ENCODE results near the gene RIPK3.
"Not testable (repeated sequence)": the region's sequence is repeated elsewhere in the genome, so short reads cannot be mapped to it uniquely, and the experiment has no call there.

RIPK3 gene

DNA sequence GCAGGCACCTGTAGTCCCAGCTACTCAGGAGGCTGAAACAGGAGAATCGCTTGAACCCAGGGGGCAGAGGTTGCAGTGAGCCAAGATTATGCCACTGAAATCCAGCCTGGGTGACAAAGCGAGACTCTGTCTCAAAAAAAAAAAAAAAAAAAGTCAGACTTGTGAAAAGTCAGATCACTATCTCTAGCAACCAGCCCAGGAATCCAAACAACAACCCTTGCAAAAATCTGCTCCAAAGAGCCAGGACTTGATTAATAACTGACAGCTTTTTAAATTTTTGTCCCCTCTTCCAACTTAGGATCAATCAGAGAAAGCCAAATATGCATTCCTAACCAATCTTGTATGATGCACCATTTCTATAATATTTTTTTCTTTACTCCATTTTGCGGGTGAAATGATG lies 20.5 kb upstream of the RIPK3 start:
- Histone ChIP-seq H3K27ac (ENCODE audit: low read depth, low read length) (no peak overlapping the region), H3K4me3 (ENCODE audit: low read depth in 1 of 2, low read length in 2 of 2) (no peak overlapping the region), H3K9ac (ENCODE audit: low read length) (no peak overlapping the region), H3K36me3 (ENCODE audit: insufficient read depth, low read length) (no peaks in the 10 kb centered on the region), H3K4me1 (ENCODE audit: insufficient read depth, low read length) (peaks cover 3% of the 10 kb centered on the region), H3K9me3 (ENCODE audit: low read length) (no peaks in the 10 kb centered on the region), H3K27me3 (ENCODE audit: control insufficient read depth in 1 of 2, insufficient read depth in 2 of 2, low read length in 2 of 2) (no peaks in the 10 kb centered on the region)

DNA sequence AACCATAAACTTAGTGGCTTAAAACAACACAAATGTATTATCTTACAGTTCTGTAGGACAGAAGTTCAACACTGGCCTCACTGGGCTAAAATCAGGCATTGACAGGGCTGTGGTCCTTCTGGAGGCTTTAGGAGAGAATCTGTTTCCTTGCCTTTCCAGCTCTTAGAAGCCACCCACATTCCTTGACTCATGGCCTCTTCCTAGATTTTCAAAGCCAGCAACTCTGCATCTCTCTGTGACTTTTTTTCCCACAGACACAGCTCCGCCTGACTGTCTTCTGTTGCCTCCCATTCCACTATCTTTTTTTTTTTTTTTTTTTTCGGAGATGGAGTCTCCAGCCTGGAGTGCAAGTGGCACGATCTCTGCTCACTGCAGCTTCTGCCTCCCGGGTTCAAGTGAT lies 16.4 kb upstream of the RIPK3 start:
- H3K36me3 ChIP-seq (ENCODE audit: insufficient read depth, low read length) = no peaks in the 10 kb centered on the region
- no peaks in the 10 kb centered on the region for H3K4me1 ChIP-seq (ENCODE audit: insufficient read depth, low read length)
- no peak overlapping the region for H3K9ac ChIP-seq (ENCODE audit: low read length)
- peaks cover 0 to 7% of the 10 kb centered on the region in 2 donors for H3K27me3 ChIP-seq (ENCODE audit: control insufficient read depth in 1 of 2, insufficient read depth in 2 of 2, low read length in 2 of 2)
- no peak overlapping the region for H3K27ac ChIP-seq (ENCODE audit: low read depth, low read length)
- H3K9me3 ChIP-seq (ENCODE audit: low read length) = no peaks in the 10 kb centered on the region
- H3K4me3 ChIP-seq (ENCODE audit: low read depth in 1 of 2, low read length in 2 of 2) = no peak overlapping the region

DNA sequence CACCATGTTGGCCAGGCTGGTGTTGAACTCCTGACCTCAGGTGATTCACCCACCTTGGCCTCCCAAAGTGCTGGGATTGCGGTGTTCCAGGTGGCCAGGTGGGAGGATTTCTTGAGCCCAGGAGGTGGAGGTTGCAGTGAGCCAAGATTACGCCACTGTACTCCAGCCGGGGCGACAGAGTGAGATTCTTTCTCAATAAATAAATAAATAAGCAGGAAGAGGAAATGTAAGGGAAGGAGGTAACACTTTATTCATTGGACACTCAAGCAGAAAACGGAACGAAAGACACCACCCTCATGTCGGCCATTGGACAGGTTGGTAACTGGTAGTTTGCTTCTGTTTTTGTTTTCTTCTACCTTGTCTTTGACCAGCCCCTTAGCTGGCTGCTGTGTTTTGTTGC lies 15.2 kb upstream of the RIPK3 start:
- Histone ChIP-seq H3K9me3 (ENCODE audit: low read length) (no peaks in the 10 kb centered on the region), H3K36me3 (ENCODE audit: insufficient read depth, low read length) (no peaks in the 10 kb centered on the region), H3K4me3 (ENCODE audit: low read depth in 1 of 2, low read length in 2 of 2) (no peak overlapping the region), H3K27ac (ENCODE audit: low read depth, low read length) (no peak overlapping the region), H3K4me1 (ENCODE audit: insufficient read depth, low read length) (no peaks in the 10 kb centered on the region), H3K9ac (ENCODE audit: low read length) (no peak overlapping the region), H3K27me3 (ENCODE audit: control insufficient read depth in 1 of 2, insufficient read depth in 2 of 2, low read length in 2 of 2) (peaks cover 0 to 9% of the 10 kb centered on the region in 2 donors)

DNA sequence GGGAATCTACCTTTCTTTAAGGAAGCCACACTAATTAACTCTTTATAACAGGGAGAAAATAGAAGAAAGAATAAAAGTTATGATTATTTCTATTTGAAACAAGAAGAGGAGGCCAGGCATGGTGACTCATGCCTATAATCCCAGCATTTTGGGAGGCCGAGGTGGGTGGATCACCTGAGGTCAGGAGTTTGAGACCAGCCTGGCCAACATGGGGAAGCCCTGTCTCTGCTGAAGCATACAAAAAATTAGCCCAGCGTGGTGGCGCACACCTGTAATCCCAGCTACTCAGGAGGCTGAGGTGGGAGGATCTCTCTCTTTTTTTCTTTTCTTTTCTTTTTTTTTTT lies 14.7 kb upstream of the RIPK3 start:
- H3K27me3 ChIP-seq (ENCODE audit: control insufficient read depth in 1 of 2, insufficient read depth in 2 of 2, low read length in 2 of 2); H3K9ac ChIP-seq (ENCODE audit: low read length); H3K27ac ChIP-seq (ENCODE audit: low read depth, low read length); H3K9me3 ChIP-seq (ENCODE audit: low read length); H3K4me1 ChIP-seq (ENCODE audit: insufficient read depth, low read length); H3K36me3 ChIP-seq (ENCODE audit: insufficient read depth, low read length); H3K4me3 ChIP-seq (ENCODE audit: low read depth in 1 of 2, low read length in 2 of 2): not testable (repeated sequence)

DNA sequence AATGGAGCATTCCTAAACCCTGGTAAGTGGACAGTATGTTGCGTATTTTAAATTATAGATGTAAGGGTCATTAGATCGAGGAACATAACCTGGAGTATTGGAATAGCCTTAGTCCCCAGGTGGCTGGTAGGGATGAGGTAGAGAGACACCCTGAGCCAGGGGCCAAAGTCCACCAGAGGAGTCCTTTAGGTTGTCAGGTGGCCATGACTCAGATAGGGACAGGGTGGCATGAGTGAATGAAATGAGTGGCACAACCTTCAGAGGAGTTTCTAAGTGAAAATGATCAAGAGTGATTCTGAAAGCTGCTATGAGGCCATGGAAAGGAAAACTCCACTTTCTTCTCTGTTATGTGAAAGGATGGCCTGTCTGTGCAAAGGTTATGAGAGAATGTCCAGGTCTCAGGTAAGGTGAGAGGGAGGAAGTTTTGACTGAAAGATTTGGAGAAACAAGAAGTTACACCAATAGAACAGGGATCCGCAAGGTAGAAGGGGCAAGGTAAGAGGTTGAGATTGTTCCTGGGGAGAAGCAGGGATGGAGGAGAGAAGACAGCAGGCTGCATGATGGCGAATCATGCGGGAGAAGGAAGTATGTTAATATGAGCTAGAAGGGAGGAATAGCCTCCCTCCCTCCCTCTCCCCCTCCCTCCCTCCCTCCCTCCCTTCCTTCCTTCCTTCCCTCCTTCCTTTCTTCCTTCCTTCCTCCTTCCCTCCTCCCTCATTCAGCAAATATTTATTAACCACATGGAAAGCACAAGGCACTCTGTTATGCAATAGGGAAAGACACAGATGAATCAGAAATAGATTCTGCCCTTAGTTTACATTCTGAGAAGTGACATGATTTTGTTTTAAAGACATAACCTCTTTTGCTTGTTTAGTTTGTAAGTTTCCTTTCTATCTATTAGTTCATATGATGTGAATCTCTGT lies 14.0 kb upstream of the RIPK3 start:
- Histone ChIP-seq H3K4me1 (ENCODE audit: insufficient read depth, low read length) (no peaks in the 10 kb centered on the region), H3K4me3 (ENCODE audit: low read depth in 1 of 2, low read length in 2 of 2) (no peak overlapping the region), H3K27me3 (ENCODE audit: control insufficient read depth in 1 of 2, insufficient read depth in 2 of 2, low read length in 2 of 2) (peaks cover 0 to 9% of the 10 kb centered on the region in 2 donors), H3K36me3 (ENCODE audit: insufficient read depth, low read length) (no peaks in the 10 kb centered on the region), H3K9me3 (ENCODE audit: low read length) (no peaks in the 10 kb centered on the region), H3K9ac (ENCODE audit: low read length) (no peak overlapping the region), H3K27ac (ENCODE audit: low read depth, low read length) (no peak overlapping the region)

DNA sequence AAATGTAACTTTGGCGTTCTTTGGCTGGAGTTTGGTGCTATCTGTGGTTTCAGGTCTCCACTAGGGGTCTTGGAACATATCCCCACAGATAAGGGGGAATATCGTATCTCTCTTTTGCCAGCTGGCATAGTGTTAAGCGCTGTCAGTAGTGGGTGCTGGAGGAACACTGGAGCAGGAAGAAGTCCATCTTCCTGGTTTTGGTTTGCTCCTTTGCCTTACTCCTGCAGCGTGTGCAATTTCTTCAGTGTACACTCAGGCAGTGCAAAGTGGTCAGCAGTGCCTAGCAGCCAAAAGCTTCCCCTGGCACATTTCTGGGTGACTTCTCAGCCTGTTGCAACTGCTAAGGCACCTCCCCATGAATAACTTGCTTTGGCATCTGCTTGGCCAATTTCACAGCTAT lies 11.7 kb upstream of the RIPK3 start:
- peaks cover 0 to 9% of the 10 kb centered on the region in 2 donors for H3K27me3 ChIP-seq (ENCODE audit: control insufficient read depth in 1 of 2, insufficient read depth in 2 of 2, low read length in 2 of 2)

DNA sequence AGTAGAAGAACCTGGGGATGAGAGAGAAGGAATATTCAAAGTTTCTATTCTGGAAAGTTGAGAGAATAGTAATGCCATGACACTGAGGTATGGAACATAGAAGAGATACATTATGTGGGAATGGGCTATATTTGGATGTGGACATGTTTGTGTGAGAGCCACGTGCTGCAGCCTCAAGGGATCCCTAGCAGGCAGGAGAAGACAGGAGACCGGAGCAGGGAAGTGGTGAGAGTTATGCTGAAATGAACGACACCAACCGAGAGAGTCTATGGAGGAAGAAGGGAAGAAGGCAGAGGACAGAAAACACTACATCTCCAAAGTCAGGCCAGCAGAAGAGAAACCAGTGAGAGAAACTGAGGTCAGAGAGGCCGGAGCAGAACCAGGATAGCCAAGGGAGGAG lies 10.0 kb upstream of the RIPK3 start:
- Histone ChIP-seq H3K4me1 (ENCODE audit: insufficient read depth, low read length) (no peaks in the 10 kb centered on the region), H3K9me3 (ENCODE audit: low read length) (no peaks in the 10 kb centered on the region), H3K9ac (ENCODE audit: low read length) (no peak overlapping the region)

More for the DNA sequence above, 11.7 kb upstream of the RIPK3 start:
- H3K27ac ChIP-seq (ENCODE audit: low read depth, low read length) = no peak overlapping the region
- H3K9me3 ChIP-seq (ENCODE audit: low read length) = no peaks in the 10 kb centered on the region
- H3K4me3 ChIP-seq (ENCODE audit: low read depth in 1 of 2, low read length in 2 of 2) = no peak overlapping the region
- H3K36me3 ChIP-seq (ENCODE audit: insufficient read depth, low read length) = no peaks in the 10 kb centered on the region
- no peaks in the 10 kb centered on the region for H3K4me1 ChIP-seq (ENCODE audit: insufficient read depth, low read length)
- no peak overlapping the region for H3K9ac ChIP-seq (ENCODE audit: low read length)

DNA sequence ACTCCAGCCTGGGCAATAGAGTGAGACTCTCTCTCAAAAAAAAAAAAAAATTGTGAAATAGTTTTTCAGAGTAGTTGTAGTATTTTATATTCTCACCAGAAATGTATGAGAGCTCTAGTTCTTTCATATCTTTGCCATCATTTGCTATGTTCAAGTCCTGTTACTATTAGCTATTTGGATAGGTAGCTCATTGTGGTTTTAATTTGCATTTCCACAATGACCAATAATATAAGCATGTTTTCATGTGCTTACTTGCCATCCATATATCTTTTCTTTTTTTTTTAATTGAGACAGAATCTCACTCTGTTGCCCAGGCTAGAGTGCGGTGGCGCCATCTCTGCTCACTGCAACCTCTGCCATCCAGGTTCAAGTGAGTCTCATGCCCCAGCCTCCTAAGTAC lies 8.4 kb upstream of the RIPK3 start:
- Histone ChIP-seq H3K4me3 (ENCODE audit: low read depth in 1 of 2, low read length in 2 of 2) (no peak overlapping the region), H3K9ac (ENCODE audit: low read length) (no peak overlapping the region), H3K36me3 (ENCODE audit: insufficient read depth, low read length) (no peaks in the 10 kb centered on the region), H3K27me3 (ENCODE audit: control insufficient read depth in 1 of 2, insufficient read depth in 2 of 2, low read length in 2 of 2) (peaks cover 0 to 9% of the 10 kb centered on the region in 2 donors), H3K27ac (ENCODE audit: low read depth, low read length) (no peak overlapping the region), H3K9me3 (ENCODE audit: low read length) (no peaks in the 10 kb centered on the region), H3K4me1 (ENCODE audit: insufficient read depth, low read length) (no peaks in the 10 kb centered on the region)

More for the DNA sequence above, 10.0 kb upstream of the RIPK3 start:
- no peaks in the 10 kb centered on the region for H3K36me3 ChIP-seq (ENCODE audit: insufficient read depth, low read length)
- H3K4me3 ChIP-seq (ENCODE audit: low read depth in 1 of 2, low read length in 2 of 2) = no peak overlapping the region
- no peak overlapping the region for H3K27ac ChIP-seq (ENCODE audit: low read depth, low read length)
- H3K27me3 ChIP-seq (ENCODE audit: control insufficient read depth in 1 of 2, insufficient read depth in 2 of 2, low read length in 2 of 2) = peaks cover 0 to 9% of the 10 kb centered on the region in 2 donors

DNA sequence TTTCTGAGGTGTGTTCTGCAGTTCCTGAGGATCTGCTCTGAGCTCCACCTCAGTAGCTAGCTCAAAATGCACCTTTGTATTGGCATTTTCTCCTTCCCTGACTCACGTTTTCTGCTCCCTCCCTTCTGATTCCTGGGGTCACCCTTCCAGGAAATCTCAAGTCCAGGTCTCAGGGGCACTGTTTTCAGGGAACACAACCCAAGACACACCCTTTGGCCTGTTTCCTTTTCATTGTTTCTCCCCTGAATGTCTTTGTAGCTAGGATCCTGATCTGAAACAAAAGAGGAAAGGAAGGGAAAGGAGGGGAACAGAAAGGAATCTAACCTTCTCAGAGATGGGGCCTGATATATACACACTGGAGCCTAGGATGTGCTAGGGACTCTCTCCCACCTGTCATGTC lies 7.3 kb upstream of the RIPK3 start:
- Histone ChIP-seq H3K9ac (ENCODE audit: low read length) (no peak overlapping the region), H3K27me3 (ENCODE audit: control insufficient read depth in 1 of 2, insufficient read depth in 2 of 2, low read length in 2 of 2) (peaks cover 0 to 9% of the 10 kb centered on the region in 2 donors), H3K4me3 (ENCODE audit: low read depth in 1 of 2, low read length in 2 of 2) (no peak overlapping the region), H3K36me3 (ENCODE audit: insufficient read depth, low read length) (no peaks in the 10 kb centered on the region), H3K4me1 (ENCODE audit: insufficient read depth, low read length) (no peaks in the 10 kb centered on the region), H3K27ac (ENCODE audit: low read depth, low read length) (no peak overlapping the region), H3K9me3 (ENCODE audit: low read length) (no peaks in the 10 kb centered on the region)

DNA sequence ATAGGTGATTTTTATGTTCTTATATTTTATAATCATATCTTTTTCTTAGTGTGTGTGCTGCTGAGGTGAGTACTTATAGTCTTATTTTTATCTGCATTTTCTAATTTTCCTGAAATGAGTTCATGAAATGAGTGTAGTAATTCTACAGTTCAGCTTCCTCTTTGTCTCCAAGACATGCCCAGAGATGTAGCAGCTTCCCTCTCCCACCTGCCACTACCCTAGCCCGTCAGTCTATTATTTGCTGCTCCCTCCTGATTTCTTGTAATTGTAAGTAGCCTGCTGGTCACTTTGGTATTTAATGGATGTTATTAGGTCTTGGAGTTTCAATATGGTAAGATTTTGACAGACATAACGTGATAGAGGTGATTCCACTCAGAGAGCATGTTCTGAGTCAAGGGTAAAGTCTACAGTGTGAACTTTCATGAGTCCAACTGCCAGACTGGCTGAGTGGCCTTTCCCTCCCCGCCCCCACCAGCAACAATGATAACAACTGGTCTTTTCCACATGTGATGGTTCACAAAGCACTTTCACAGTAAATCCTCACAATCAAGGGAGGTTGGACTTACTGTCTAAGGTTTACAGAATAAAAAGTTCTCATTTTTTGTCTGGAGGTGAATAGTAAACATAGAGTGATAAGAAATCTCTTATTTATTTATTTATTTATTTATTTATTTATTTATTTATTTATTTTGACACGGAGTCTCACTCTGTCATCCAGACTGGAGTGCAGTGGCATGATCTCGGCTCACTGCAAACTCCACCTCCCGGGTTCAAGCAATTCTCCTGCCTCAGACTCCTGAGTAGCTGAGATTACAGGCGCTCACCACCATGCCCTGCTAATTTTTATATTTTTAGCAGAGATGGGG lies 4.2 kb upstream of the RIPK3 start:
- no peaks in the 10 kb centered on the region for H3K9me3 ChIP-seq (ENCODE audit: low read length)
- H3K9ac ChIP-seq (ENCODE audit: low read length) = no peak overlapping the region
- no peak overlapping the region for H3K27ac ChIP-seq (ENCODE audit: low read depth, low read length)
- peaks cover 2% of the 10 kb centered on the region for H3K4me1 ChIP-seq (ENCODE audit: insufficient read depth, low read length)
- H3K27me3 ChIP-seq (ENCODE audit: control insufficient read depth in 1 of 2, insufficient read depth in 2 of 2, low read length in 2 of 2) = no peaks in the 10 kb centered on the region
- no peaks in the 10 kb centered on the region for H3K36me3 ChIP-seq (ENCODE audit: insufficient read depth, low read length)
- no peak overlapping the region for H3K4me3 ChIP-seq (ENCODE audit: low read depth in 1 of 2, low read length in 2 of 2)

DNA sequence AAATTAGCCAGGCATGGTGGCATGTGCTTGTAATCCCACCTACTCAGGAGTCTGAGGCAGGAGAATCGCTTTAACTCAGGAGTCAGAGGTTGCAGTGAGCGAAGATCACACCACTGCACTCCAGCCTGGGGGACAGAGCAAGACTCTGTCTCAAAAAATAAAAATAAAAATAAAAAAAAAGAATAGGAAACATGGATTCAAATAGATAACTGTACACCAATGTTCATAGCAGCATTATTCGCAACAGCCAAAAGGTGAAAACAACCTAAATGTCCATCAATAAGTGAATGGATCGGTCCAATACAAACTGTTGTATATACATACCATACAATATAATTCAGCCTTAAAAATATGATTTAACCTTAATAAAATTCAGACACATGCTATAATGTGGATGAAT lies 3.1 kb upstream of the RIPK3 start:
- Histone ChIP-seq H3K27me3 (ENCODE audit: control insufficient read depth in 1 of 2, insufficient read depth in 2 of 2, low read length in 2 of 2) (no peaks in the 10 kb centered on the region), H3K27ac (ENCODE audit: low read depth, low read length) (no peak overlapping the region), H3K9ac (ENCODE audit: low read length) (no peak overlapping the region), H3K36me3 (ENCODE audit: insufficient read depth, low read length) (no peaks in the 10 kb centered on the region), H3K4me3 (ENCODE audit: low read depth in 1 of 2, low read length in 2 of 2) (no peak overlapping the region), H3K9me3 (ENCODE audit: low read length) (no peaks in the 10 kb centered on the region), H3K4me1 (ENCODE audit: insufficient read depth, low read length) (peaks cover 11% of the 10 kb centered on the region)
